GM18519 (cell line): ENCODE data around the gene NCBP2.

Experiments
- ATAC-seq: cut with Tn5 transposase; IDR thresholded peaks from one replicate; pipeline ENCODE4 v1.9.1; 2021; ENCODE audit warnings: mild to moderate bottlenecking, moderate library complexity; ENCODE audit not compliant: unreplicated experiment, low FRiP score

The NCBP2 gene

DNA sequence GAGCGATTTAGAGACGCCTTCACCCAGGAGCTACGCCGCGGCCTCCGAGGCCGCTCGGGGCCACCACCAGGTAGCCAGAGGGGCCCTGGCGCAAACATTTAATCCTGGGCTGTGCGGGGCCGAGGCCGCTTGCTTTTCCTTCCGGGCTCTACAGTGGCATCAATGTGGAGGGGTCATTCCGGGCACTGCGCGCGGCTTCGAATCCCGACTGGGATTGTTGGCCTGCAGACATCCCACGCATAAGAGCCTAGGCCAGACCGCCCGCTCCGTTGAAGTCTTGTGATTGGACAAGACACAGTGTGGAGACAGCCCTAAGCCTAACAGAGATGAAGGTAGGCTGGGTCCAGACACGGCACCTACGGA is 568 bp upstream of the NCBP2 start:
- ATAC-seq, result peak; percentile 8

DNA sequence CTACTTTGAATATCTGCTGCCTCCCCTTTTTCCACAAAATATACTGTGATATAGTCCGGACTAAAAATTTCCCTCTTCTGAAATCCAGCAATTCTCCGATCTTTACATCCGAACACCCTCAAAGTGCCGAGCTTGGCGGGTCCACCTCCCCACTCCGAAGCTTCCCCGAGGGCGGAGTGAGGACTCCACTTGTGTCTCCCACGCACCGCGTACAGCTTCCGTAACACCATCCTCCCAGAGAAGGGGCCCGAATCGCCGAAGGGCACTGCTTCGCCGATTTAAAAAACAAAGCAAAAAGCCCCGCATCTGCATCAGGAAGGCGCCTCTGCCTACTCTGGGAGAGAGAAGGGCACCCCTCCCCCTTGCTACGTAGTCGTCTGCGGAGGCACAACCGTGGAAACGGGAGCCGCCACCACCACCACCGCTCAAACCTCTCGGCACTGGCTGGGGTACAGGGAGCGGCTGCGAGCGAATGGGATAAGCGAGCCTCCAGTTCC is 551 bp downstream of the NCBP2 start:
- ATAC-seq, result peak; percentile 5

DNA sequence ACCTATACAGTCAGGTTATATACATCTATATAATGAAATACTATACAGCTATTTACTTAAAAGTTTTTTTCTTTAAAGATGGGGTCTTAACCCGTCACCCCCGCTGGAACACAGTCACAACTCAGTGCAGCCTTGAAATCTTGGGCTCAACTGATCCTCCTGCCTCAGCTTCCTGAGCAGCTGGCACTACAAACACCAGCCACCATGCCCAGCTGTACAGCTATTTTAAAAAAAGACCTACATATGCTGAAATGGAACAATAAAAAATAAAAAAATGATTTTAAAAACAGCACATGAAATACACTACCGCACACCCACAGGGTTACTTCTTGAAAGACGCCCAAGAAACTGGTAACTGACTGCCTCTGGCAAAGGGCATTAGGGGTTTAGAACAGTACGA is 3.8 kb downstream of the NCBP2 start:
- no peak for ATAC-seq

DNA sequence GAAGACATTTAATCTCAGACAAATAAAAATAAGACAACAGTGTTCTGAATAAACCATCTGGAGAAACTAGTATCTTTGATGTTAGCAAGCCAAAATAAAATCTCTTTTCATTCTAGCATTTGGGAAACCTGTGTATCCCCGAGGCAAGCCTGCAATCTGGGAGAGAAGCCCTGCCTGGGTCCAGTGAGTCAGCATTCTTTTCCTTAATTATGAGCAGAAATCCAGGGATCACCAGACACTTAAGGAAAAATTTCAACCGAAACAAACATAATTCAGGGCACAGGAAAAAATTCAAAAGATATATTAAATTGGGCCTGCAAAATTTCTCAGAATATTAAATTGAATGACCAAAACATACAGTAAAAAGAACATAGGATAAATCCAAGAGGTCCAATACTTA is 4.2 kb downstream of the NCBP2 start:
- ATAC-seq, result no peak

DNA sequence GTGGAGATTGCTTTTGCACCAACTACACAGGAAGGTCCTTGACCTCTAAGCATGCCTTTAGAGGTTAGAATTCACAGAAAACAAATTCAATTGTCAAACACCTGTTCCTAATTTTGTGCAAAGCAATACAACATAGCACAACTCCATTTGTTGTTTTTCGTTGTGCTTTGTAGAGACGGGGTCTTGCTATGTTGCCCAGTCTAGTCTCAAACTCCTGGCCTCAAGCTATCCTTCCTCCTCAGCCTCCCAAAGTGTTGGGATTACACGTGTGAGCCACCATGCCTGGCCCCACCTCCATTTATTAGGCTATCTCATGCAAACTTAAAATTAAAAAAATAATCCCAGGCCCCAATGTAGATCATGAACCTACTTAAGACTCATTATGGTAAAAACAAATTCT is 6.0 kb downstream of the NCBP2 start:
- no peak for ATAC-seq

DNA sequence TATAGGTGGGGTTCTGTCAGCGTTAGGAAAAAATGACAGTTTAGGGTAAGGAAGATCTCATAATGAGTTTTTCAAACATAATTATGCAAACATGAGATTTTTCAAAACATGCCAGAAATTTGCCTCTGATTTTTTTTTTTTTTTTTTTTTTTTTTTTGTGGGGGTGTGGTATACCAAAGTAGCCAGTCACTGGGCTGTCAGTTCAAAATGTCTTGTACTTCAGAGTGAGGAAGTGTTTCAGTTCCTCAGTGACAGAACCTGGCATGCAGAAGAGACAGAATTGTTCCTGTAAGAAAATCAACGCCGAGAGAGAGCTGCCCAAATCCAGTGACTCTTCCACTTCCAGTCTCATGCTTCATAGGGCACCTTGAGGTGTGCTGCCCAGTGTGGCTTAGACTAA is 9.7 kb downstream of the NCBP2 start:
- no peak for ATAC-seq

DNA sequence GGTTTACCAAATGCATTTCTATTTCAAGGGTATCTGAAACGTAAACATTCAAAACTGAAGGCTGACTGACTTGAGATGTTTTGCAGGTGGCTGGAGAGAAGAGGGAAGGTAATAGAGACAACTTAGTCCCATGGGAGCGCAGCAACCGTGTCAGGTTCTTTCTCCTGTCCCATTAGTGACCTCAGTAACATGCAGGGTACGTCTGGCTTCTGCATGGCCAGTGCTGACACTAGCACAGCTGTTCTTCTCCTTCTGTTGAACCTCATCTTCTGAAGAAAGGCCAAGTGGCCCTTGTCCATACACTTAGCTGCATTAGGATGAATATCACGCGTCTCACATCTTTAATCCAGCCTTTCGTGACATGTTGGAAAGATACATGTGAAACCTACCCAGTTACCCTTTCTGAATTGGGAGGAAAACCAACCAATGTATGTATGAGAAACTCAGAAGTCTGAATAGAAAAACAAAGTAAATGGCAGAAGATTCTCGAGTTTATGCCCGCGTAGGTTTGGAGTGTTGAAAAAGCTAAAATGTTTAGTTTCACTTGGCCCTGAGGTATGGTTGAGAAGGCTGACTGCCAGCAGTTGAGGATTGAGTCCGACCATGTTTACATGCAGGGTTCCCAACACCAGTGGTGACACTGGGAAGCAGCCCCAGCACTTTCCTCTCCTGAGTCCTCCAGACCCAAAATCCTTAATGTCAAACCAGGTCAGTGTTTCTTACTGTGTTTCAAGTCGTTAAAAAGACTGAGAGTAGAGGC is 10.3 kb downstream of the NCBP2 start:
- ATAC-seq, result no peak

DNA sequence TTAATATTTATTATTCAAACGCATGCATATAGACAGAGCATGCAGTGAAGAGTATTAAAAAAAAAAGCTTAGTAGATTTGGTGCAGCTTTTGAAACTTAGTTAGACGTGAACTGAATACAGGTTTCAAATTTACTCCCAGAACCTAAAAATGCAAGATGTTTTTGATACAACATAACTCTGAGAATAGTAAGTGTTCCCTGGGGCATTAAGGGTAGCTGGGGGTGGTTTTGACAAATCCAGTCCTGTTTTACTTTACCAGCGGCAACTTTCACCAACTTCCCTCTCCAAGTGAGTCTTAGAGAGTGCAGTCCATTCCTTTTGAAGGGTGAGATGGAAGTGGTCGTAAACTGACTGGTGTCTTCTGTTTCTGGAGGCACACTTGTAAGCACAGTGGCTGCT is 11.2 kb downstream of the NCBP2 start:
- no peak for ATAC-seq

DNA sequence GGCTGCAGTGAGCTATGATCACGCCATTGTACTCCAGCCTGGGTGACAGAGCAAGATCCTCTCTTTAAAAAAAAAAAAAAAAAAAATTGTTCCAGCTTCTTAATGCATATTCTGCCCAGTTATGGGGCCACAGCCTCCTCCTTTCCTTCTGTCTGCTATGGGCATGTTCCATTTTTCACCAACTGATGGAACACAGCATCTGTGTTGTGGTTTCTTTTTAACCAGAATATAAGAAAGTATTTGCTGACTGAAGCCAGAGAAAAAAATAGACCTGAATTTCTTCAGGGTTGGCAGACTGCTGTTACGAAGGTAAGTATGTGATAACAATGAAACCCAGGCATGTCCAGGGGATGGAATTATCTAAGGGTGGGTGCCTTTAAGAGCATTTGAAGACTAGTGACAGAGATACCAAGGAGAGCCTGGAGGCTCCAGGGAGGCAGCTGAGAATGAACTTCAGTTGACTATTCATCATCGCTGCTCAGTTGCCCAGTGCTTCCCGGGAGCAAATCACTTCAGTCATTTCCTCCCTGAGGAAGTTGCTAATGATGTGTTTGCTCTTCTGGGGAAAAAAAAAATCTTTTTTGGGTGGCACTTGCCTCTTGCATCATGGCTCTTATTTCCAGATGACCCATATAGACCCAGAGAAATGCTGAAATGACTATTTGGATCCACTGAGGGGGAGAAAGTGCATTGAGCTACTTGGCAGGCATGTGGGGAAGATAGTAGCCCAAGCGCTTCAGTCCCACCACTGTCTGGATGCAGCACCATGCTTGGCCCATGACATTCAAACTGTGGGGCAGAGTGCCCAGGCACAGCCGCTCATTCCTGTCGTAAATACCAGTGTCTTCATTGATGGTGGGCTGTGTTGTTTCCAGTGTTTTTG is 14.5 kb downstream of the NCBP2 start:
- ATAC-seq, result no peak

DNA sequence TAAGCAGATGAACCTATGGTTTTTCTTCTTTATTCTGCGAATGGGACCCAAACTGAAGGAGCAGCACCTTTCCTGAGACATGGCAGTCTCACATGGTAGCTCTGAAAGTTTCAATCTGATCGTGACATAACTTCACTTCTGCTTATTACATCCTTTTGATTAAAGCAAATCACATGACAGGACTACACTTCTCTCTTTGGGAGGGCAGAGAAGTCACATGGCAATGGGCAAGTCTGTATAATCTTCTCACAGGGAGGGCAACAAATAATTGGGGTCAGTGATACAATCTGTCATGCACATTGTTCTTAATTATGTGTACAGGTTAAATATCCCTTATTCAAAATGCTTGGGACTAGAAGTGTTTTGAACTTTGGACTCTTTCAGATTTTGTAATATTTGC is 21.6 kb downstream of the NCBP2 start:
- no peak for ATAC-seq

DNA sequence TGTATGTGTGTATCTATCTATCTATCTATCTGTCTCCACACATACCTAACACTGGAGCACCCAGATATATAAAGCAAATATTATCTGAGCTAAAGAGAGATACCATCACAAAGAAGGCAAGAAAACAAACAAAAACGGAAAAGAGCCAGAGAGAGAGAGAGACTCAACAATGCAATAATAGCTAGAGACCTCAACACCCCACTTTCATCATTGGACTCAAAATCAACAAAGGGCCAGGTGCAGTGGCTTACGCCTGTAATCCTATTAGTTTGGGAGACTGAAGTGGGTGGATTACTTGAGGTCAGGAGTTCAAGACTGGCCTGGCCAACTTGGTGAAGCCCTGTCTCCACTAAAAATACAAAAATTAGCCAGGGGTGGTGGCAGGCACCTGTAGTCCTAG is 23.4 kb downstream of the NCBP2 start:
- no peak for ATAC-seq

DNA sequence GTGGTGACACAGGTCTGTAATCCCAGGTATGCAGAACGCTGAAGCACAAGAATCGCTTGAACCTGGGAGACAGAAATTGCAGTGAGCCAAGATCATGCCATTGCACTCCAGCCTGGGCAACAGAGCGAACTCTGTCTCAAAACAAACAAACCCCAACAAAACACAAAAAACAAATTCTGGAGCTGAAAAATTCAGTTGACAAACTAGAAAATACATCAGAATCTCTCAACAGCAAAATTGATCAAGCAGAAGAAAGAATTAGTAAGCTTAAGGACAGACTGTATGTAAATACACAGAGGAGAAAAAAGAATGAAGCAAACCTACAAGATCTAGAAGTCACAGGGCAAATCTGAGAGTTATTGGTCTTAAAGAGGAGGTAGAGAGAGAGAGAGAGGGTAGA is 25.3 kb downstream of the NCBP2 start:
- no peak for ATAC-seq

DNA sequence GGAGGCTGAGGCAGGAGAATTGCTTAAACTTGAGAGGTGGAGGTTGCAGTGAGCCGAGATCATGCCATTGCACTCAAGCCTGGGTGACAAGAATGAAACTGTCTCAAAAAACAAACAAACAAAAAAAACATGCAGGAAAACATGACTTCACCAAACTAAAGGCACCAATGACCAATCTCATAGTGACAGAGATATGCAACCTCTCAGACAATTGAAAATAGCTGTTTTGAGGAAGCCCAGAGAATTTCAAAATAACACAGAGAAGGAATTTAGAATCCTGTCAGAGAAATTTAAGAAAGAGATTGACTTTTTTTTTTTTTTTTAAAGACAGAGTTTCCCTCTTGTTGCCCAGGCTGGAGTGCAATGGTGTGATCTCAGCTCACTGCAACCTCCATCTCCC is 26.1 kb downstream of the NCBP2 start:
- ATAC-seq, result no peak

DNA sequence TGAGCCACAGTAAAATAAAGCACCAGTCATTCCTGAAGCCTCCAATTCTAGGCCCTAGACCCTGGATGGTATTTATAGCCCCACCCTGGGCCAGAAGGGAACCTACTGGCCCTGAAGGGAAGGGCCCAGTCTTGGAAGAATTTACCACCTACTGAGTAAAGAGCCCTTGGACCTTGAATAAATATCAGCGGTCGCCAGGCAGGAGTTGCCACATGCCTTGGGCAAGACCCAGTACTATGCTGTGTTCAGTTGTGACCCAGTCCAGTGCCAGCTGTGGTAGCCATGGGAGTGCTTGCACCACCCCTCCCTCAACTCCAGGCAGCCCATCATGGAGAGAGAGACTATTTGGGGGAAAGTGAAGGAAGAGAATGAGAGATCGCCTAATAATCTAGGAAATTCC is 27.0 kb downstream of the NCBP2 start:
- no peak for ATAC-seq

DNA sequence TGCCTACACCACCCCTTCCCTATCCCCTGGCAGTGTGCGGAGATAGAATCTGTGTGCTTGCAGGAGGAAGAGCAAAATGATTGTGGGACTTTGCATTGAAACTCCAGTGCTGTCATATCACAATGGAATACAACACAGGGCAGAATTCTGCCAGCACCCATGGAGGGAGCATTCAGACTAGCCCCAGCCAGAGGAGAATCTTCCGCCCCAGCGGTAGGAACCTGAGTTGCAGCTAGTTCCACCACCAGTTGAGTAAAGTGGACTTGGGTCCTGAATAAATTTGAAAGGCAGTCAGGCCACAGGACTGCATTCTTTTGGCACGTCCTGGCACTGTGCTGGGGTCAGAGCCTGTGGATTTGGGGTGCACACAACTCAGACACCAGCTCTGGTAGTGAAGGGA is 27.5 kb downstream of the NCBP2 start:
- ATAC-seq, result no peak

DNA sequence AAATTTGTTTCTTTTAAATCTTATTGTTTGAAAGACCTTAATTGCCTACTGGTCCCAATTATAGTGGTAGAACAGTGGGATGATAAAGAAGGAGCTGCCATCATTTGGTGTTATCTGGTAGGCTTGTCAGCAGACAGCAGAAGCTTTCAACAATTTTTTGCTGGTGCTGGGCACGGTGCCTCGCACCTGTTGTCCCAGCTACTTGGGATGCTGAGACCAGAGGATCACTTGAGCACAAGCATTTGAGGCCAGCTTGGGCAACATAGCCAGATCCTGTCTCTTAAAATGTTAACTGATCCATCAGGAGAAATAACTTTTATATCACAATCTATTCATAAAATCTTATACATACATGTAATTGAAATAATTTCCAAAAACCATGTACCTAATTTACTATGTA is 38.6 kb downstream of the NCBP2 start:
- ATAC-seq, result no peak

DNA sequence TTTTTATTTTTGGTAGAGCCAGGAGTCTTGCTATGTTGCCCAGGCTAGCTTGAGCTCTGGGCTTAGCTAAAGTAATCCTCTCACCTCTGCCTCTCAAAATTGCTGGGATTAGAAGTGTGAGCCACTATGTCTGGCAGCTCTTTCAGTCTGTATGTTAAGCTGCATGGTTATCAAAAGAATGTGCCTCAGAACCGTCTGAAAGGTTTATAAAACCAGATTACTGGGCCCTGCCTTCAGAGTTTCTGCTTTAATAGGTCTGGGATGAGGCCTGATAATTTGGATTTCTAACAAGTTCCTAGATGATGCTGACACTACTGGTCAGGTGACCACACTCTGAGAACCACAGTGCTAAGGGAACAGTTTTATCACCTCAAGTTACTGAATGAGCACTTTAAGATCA is 40.0 kb downstream of the NCBP2 start:
- ATAC-seq, result no peak

DNA sequence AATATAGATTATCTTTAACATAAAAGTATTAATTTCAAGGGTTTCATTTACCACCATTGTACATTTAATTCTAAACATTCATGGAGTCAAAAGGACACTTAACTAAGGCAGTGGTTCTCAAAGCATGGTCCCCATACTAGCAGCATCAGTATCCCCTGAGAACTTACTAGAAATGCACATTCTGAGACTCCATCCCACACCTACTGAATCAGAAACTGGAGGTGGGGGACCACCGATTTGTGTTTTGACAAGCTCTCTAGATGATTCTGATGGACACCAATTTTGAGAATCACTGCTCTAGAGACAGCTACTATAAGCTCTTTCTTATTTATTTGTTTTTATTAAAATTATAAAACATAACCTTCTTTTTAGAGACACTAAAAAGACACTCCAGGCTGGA is 40.6 kb downstream of the NCBP2 start:
- no peak for ATAC-seq

DNA sequence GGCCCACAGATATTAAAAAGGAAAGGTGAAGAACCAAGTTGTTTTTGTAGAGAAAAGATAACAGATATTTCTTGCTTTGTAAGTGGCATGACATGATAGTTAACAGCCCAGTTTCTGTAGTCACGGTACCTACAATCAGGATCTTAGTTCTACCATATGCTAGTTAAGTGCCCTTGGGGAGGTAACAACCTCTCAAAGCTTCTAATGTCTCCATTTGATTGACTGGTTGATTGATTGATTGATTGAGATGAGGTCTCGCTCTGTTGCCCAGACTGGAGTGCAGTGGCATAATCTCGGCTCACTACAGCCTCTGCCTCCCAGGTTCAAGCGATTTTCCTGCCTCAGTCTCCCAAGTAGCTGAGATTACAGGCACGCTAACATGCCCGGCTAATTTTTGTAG is 46.1 kb downstream of the NCBP2 start:
- ATAC-seq, result no peak

DNA sequence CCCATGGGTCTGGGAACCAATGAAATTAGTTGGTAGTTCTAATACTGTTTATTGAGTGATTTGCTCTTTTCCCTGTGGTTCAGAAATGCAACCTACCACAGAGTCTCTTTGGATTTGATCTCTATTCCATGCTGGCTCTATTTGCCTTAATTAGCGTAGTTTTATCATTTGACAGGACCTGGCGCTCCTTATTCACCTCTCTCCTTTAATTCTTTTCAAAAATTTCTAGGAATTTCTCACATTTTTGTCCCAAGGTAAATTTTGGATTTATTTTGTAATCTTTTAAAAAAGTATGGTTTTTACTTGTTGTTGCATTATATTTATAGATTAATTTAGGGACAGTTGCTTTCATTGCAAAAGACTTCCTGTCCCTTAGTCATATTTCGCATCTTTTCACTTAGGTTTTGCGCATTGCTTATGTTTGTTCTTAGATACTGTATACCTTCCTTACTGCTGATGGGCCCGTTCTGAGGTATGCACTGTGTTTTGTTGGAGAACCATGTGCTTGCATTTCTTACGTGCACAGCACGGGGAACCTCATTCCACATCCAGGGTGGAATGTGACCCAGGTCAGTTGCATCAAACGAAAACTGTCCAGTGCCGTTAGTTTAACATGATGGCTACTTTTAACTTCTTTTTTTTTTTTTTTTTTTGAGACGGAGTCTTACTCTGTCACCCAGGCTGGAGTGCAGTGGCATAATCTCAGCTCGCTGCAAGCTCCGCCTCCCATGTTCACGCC is 47.6 kb downstream of the NCBP2 start:
- ATAC-seq, result no peak
